ENCODE measurements around the gene CSNK1D. TPM values are rescaled to one million over a fixed set of nuclear protein-coding genes. Genes with fewer than 3 reads are reported as not detected.

Gene CSNK1D
- total RNA-seq, 1 experiment from 2014 or later, result 196 TPM

DNA sequence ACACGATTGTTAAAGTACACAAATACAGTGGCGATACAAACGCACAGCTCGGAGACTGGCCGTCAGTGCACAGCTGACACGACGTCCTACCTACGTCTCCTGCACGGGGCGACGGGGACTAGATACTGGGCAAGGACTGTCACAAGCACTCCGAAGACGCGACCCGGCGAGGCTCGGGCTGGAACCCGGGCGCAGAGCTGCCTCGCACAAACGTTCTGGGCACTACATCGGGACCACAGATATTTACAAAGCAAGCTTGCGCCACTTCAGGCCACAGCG, 30.9 kb downstream of the CSNK1D start:
- no peak overlapping the region for H3K4me3 ChIP-seq (ENCODE audit: low read depth, low read length)
- no peaks in the 10 kb centered on the region for H3K9me3 ChIP-seq
- Mint-ChIP-seq H3K27ac (ENCODE audit: unreplicated experiment) (peak overlapping the region; percentile 12), H3K27me3 (ENCODE audit: insufficient read depth, unreplicated experiment) (no peaks in the 10 kb centered on the region), H3K4me1 (ENCODE audit: low read depth, unreplicated experiment) (peaks cover 13% of the 10 kb centered on the region), H3K4me3 (ENCODE audit: unreplicated experiment) (no peak overlapping the region), H3K9me3 (ENCODE audit: unreplicated experiment) (no peaks in the 10 kb centered on the region), H3K36me3 (ENCODE audit: insufficient read depth, unreplicated experiment) (peaks cover 87% of the 10 kb centered on the region)
- TF ChIP-seq, protein P1, sequence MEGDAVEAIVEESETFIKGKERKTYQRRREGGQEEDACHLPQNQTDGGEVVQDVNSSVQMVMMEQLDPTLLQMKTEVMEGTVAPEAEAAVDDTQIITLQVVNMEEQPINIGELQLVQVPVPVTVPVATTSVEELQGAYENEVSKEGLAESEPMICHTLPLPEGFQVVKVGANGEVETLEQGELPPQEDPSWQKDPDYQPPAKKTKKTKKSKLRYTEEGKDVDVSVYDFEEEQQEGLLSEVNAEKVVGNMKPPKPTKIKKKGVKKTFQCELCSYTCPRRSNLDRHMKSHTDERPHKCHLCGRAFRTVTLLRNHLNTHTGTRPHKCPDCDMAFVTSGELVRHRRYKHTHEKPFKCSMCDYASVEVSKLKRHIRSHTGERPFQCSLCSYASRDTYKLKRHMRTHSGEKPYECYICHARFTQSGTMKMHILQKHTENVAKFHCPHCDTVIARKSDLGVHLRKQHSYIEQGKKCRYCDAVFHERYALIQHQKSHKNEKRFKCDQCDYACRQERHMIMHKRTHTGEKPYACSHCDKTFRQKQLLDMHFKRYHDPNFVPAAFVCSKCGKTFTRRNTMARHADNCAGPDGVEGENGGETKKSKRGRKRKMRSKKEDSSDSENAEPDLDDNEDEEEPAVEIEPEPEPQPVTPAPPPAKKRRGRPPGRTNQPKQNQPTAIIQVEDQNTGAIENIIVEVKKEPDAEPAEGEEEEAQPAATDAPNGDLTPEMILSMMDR (IDR thresholded peaks at IDR 0.05; ENCODE audit: insufficient read depth in 1 of 2, low read depth in 1 of 2, low read length in 1 of 2, severe bottlenecking in 1 of 2, unreplicated experiment in 1 of 2), result no peak
- intact Hi-C loops (cut with micrococcal nuclease; ENCODE audit: unreplicated experiment), result no loop called here
- H3K36me3 ChIP-seq (ENCODE audit: control insufficient read depth, insufficient read depth, low read length), result peaks cover 12% of the 10 kb centered on the region
- no peak for DNase-seq
- no peaks in the 10 kb centered on the region for H3K4me1 ChIP-seq
- BruUV-seq (replicated peaks), result no TSS peak
- H3K27me3 ChIP-seq (replicated peaks; ENCODE audit: control insufficient read depth, insufficient read depth, low read length), result no peaks in the 10 kb centered on the region
- ChIA-PET POLR2A (no interaction called here), CTCF (no interaction called here)

GRCh38 chr17:82241926-82242697, 31.4 kb downstream of the CSNK1D start:
- Histone ChIP-seq H3K9me3 (no peaks in the 10 kb centered on the region), H3K4me3 (ENCODE audit: low read depth, low read length) (no peak overlapping the region), H3K4me1 (no peaks in the 10 kb centered on the region), H3K36me3 (ENCODE audit: control insufficient read depth, insufficient read depth, low read length) (peaks cover 11% of the 10 kb centered on the region), H3K27me3 (replicated peaks; ENCODE audit: control insufficient read depth, insufficient read depth, low read length) (no peaks in the 10 kb centered on the region)
- Mint-ChIP-seq H3K4me1 (ENCODE audit: low read depth, unreplicated experiment) (peaks cover 13% of the 10 kb centered on the region), H3K27me3 (ENCODE audit: insufficient read depth, unreplicated experiment) (no peaks in the 10 kb centered on the region), H3K36me3 (ENCODE audit: insufficient read depth, unreplicated experiment) (peaks cover 87% of the 10 kb centered on the region), H3K9me3 (ENCODE audit: unreplicated experiment) (no peaks in the 10 kb centered on the region), H3K27ac (ENCODE audit: unreplicated experiment) (peak overlapping the region; percentile 12), H3K4me3 (ENCODE audit: unreplicated experiment) (no peak overlapping the region)
- BruUV-seq (replicated peaks), result no TSS peak
- intact Hi-C loops (cut with micrococcal nuclease; ENCODE audit: unreplicated experiment), result no loop called here
- POLR2A ChIA-PET, result no interaction called here
- CTCF ChIA-PET, result interaction anchor here (1.0 kb wide), 1 partner anchor 50 kb away, joined by 3 read pairs; no protein-coding TSS in a partner anchor
- DNase-seq, result no peak
- TF ChIP-seq, protein P1 (IDR thresholded peaks at IDR 0.05; ENCODE audit: insufficient read depth in 1 of 2, low read depth in 1 of 2, low read length in 1 of 2, severe bottlenecking in 1 of 2, unreplicated experiment in 1 of 2), result no peak

- no peak overlapping the region for H3K27ac Mint-ChIP-seq (ENCODE audit: unreplicated experiment)
- no peaks in the 10 kb centered on the region for H3K9me3 Mint-ChIP-seq (ENCODE audit: unreplicated experiment)
- no peaks in the 10 kb centered on the region for H3K27me3 Mint-ChIP-seq (ENCODE audit: insufficient read depth, unreplicated experiment)
- intact Hi-C loops (cut with micrococcal nuclease; ENCODE audit: unreplicated experiment), result no loop called here
- Histone ChIP-seq H3K4me1 (peaks cover 4% of the 10 kb centered on the region; the same call in 1 of the 2 replicates), H3K36me3 (ENCODE audit: control insufficient read depth, insufficient read depth, low read length) (peaks cover 11% of the 10 kb centered on the region), H3K4me3 (ENCODE audit: low read depth, low read length) (no peak overlapping the region), H3K9me3 (no peaks in the 10 kb centered on the region), H3K27me3 (replicated peaks; ENCODE audit: control insufficient read depth, insufficient read depth, low read length) (no peaks in the 10 kb centered on the region)
- peaks cover 13% of the 10 kb centered on the region for H3K4me1 Mint-ChIP-seq (ENCODE audit: low read depth, unreplicated experiment)
- TF ChIP-seq, protein P1 (IDR thresholded peaks at IDR 0.05; ENCODE audit: insufficient read depth in 1 of 2, low read depth in 1 of 2, low read length in 1 of 2, severe bottlenecking in 1 of 2, unreplicated experiment in 1 of 2), result no peak
- DNase-seq, result no peak
- BruUV-seq (replicated peaks), result no TSS peak
- POLR2A ChIA-PET, result no interaction called here
- no peak overlapping the region for H3K4me3 Mint-ChIP-seq (ENCODE audit: unreplicated experiment)
- H3K36me3 Mint-ChIP-seq (ENCODE audit: insufficient read depth, unreplicated experiment), result peaks cover 79% of the 10 kb centered on the region
- CTCF ChIA-PET, result interaction anchor here (1.0 kb wide), 1 partner anchor 51 kb away, joined by 3 read pairs; no protein-coding TSS in a partner anchor
Observed at GRCh38 chr17:82241183-82241925, 32.1 kb downstream of the CSNK1D start.

All from Caco-2 (cell line).